NCI-H146 treated with DMSO at 0.1 percent for 48 hours (cell line): ENCODE data around the gene FERD3L.
"Not testable (repeated sequence)": the region's sequence is repeated elsewhere in the genome, so short reads cannot be mapped to it uniquely, and the experiment has no call there.

Source experiments
- DNase-seq: peaks from one replicate; lab custom pipeline; 2025; ENCODE audit not compliant: unreplicated experiment; lab: John Stamatoyannopoulos, UW

FERD3L gene, protein sequence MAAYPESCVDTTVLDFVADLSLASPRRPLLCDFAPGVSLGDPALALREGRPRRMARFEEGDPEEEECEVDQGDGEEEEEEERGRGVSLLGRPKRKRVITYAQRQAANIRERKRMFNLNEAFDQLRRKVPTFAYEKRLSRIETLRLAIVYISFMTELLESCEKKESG

GRCh38 chr7:19144661-19145433 is at the start of gene FERD3L:
Gene FERD3L, minus strand, starts transcription at chr7:19145421. Its CDS starts 59 bp downstream, at chr7:19145362.
- no peak for DNase-seq

GRCh38 chr7:19194417-19194816 is 49.2 kb upstream of the FERD3L start:
- not testable (repeated sequence) for DNase-seq

- no peak for DNase-seq
Observed at GRCh38 chr7:19181634-19182033, 36.4 kb upstream of the FERD3L start.

DNA sequence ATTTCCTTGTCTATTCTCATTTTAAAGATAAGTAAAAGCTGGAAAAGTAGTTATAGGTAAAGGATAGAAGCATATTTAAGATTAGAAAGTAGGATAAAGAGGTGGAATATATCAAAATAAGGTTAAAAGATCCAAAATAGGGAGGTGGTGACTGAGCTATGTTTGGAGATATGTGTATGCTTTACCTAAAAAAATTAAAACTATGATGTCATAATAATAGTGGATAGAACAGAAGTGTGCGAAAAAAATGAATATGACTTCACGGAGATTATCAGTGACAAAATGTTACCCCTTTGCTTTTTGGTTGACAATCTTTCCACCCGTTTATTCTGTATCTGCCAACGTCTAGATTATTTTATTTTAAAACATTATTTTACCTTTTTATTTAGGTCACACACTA is 33.4 kb upstream of the FERD3L start:
- DNase-seq: no peak

- no peak for DNase-seq
Observed at GRCh38 chr7:19177269-19177668, 32.0 kb upstream of the FERD3L start.

- no peak for DNase-seq
Observed at GRCh38 chr7:19175241-19175640, 30.0 kb upstream of the FERD3L start.

- DNase-seq: no peak
Observed at GRCh38 chr7:19161671-19162070, 16.4 kb upstream of the FERD3L start.

DNA sequence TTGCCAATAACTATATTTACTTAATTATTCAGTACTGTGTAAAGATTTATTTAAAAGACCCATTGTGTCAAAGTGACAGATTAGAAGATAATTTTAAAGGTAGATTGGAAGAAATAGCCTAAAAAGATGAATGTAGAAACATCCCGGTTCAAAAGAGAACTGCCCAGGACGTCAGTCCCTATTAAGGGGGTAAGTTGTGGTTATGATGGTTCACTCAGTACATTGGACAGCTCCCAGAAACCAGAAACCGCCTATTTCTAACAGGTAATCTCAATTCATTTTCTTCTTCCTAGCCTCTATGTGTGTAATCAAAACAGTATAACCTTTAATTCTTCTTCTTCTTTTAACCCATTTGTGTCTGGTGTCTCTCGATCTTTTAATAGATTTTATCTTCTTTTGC is 1.5 kb upstream of the FERD3L start:
- DNase-seq: no peak

DNA sequence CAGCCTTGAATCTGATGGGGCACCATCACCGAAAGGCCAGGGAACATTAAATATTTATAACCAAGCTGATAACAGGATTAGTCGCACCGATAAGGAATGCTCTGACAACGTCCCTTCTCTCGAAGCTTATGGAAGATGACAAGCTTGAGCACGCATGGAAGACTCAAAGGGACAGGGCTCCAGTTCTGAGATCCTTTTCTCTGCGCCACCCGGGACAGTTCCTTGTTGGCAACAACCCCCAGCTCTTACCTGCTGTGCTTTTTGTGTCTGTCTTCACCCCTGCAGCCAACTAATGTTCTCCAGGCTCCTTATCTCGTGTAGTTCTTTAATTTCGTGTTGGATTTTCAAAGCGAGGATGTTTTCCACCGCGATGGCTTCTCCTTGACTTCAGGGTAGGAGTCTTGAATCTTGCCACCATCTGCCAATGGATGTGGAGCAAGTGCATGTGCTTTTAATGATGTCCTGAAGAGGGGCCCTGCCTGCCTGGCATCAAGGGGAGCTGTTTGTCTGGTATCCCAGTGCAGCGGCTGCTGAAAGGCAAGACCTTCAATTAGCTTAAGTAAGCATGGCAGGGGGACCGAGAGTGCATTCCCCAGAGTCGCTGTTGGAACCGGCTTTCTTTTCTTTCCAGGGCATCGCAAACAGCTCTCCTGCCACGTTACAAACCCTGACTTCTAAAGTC is 354 bp upstream of the FERD3L start:
- DNase-seq: no peak

- no peak for DNase-seq
Observed at GRCh38 chr7:19143881-19144574, 1.2 kb downstream of the FERD3L start.

GRCh38 chr7:19139706-19140327 is 5.4 kb downstream of the FERD3L start:
- DNase-seq: no peak

GRCh38 chr7:19133886-19134285 is 11.3 kb downstream of the FERD3L start:
- DNase-seq: no peak

GRCh38 chr7:19133390-19133789 is 11.8 kb downstream of the FERD3L start:
- DNase-seq: no peak

- DNase-seq: no peak
Observed at GRCh38 chr7:19128856-19129255, 16.4 kb downstream of the FERD3L start.

GRCh38 chr7:19121977-19122588 is 23.1 kb downstream of the FERD3L start:
- peak; percentile 52 for DNase-seq

DNA sequence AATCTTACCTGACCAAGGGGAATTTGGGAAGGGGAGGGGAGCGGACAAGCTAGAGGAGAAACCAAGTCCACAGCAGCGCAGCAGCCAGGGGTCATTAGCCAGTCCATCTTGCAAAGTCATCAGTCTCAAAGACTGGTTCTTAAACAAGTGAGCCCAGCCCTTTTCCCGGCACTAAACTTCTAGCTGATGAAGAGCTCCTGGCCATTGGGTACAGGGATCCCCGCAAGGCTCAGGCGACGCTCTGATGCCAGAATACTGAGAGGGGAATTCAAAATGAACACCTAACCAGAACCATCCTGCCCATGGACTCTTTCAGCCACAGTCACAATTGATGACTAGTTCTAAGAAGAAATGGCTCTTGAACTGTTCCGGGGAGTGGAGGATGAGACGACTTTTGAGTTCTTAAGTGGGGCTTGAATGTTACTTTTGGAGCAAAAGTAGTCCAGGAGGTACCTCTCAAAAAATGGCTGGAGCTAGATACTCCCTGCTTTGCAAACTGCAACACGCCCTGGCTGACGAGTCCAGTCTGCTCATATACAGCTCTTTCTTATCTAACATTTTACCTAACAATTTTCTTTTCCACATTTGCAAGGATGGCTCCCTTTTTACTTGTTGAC is 25.2 kb downstream of the FERD3L start:
- DNase-seq: no peak

- DNase-seq: no peak
Observed at GRCh38 chr7:19119372-19119771, 25.8 kb downstream of the FERD3L start.

GRCh38 chr7:19118636-19119371 is 26.4 kb downstream of the FERD3L start:
- no peak for DNase-seq

DNA sequence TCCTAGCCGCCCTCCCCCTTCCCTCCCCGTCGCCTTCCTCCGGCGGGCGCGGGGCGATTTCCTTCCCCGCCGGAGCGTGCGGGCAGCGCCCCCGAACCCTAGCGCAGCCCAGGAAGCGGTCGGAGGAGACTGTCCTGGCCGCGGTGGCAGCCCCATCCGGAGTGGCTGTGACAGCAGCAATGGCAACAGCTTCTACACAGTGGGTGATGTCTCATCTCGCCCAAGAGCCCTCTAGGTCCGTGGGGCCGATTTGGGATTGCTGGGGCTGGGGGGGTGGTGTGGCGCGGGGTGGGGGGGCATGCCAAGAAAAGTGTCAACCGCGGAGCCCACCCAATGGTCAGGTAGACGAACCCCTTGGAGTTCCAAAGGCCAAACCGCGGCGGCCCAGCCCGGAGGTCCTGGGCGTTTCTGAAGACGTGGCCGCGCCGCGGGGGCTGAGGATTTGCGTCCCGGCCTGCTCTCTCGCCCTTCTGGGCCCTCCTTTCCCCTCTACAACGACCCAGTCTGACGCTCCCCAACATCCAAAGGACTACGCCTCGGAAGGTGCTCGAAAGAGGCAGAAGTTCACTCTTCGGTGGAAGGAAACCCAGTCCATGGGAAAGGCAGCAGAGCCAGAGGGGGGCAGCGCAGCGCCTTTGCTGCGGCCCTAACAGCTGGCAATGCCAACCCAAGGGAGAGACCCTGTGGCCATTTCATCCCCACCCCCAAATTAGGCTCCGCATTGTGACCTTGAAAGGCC is 27.2 kb downstream of the FERD3L start:
- no peak for DNase-seq
